HEK293 (cell line): ENCODE data around the gene REEP6.

Source experiments
- HOXC10 ChIP-seq: sonication (generic); formaldehyde crosslinking; IDR thresholded peaks from 2 replicates; pipeline ENCODE4 v1.8.1; 2023; ENCODE audit warnings: mild to moderate bottlenecking, missing genetic modification reagents
- KLF10 ChIP-seq: fragments of 450-650 bp; IDR thresholded peaks from 2 replicates; pipeline ENCODE4 v1.5.1; 2018; ENCODE audit warnings: missing biosample characterization, mild to moderate bottlenecking, missing genetic modification characterization
- KLF16 ChIP-seq: fragments of 450-650 bp; formaldehyde crosslinking; IDR thresholded peaks from 2 replicates; pipeline ENCODE4 v1.5.1; 2017; ENCODE audit warnings: missing biosample characterization, missing genetic modification characterization
- KLF7 ChIP-seq: fragments of 450-650 bp; formaldehyde crosslinking; IDR thresholded peaks from 2 replicates; pipeline ENCODE4 v1.5.1; 2016; ENCODE audit warnings: missing biosample characterization, missing genetic modification characterization, borderline replicate concordance
- SP2 ChIP-seq: fragments of 450-650 bp; formaldehyde crosslinking; IDR thresholded peaks from 2 replicates; pipeline ENCODE4 v1.5.1; 2016; ENCODE audit warnings: missing biosample characterization, missing genetic modification characterization
- ZFP37 ChIP-seq: fragments of 450-650 bp; formaldehyde crosslinking; IDR thresholded peaks from 2 replicates; pipeline ENCODE4 v1.5.1; 2016; ENCODE audit warnings: missing biosample characterization, missing genetic modification characterization
- ZFP41 ChIP-seq: fragments of 450-650 bp; formaldehyde crosslinking; IDR thresholded peaks from 2 replicates; pipeline ENCODE4 v1.5.1; 2016; ENCODE audit warnings: missing biosample characterization, missing genetic modification characterization, borderline replicate concordance
- ZFP69B ChIP-seq: fragments of 450-650 bp; formaldehyde crosslinking; IDR thresholded peaks from 2 replicates; pipeline ENCODE4 v1.5.1; 2016; ENCODE audit warnings: missing biosample characterization, missing genetic modification characterization
- ZIC2 ChIP-seq: fragments of 450-650 bp; formaldehyde crosslinking; IDR thresholded peaks from 2 replicates; pipeline ENCODE4 v1.5.1; 2016; ENCODE audit warnings: missing biosample characterization, missing genetic modification characterization
- ZNF10 ChIP-seq: fragments of 450-650 bp; formaldehyde crosslinking; IDR thresholded peaks from 2 replicates; pipeline ENCODE4 v1.5.1; 2017; ENCODE audit warnings: missing biosample characterization, missing genetic modification characterization
- ZNF114 ChIP-seq: fragments of 450-650 bp; formaldehyde crosslinking; IDR thresholded peaks from 2 replicates; pipeline ENCODE4 v1.5.0; 2017; ENCODE audit warnings: missing biosample characterization, missing genetic modification characterization
- ZNF223 ChIP-seq: fragments of 450-650 bp; formaldehyde crosslinking; IDR thresholded peaks from 2 replicates; pipeline ENCODE4 v1.5.1; 2016; ENCODE audit warnings: missing biosample characterization, missing genetic modification characterization
- ZNF248 ChIP-seq: fragments of 450-650 bp; formaldehyde crosslinking; IDR thresholded peaks from 2 replicates; pipeline ENCODE4 v1.5.1; 2017; ENCODE audit warnings: missing biosample characterization, missing genetic modification characterization
- ZNF354C ChIP-seq: fragments of 450-650 bp; formaldehyde crosslinking; IDR thresholded peaks from 2 replicates; pipeline ENCODE4 v1.5.1; 2016; ENCODE audit warnings: missing biosample characterization, missing genetic modification characterization, low read depth, borderline replicate concordance
- ZNF404 ChIP-seq: fragments of 450-650 bp; formaldehyde crosslinking; IDR thresholded peaks from 2 replicates; pipeline ENCODE4 v1.5.1; 2017; ENCODE audit warnings: missing biosample characterization, missing genetic modification characterization
- ZNF501 ChIP-seq: fragments of 450-650 bp; formaldehyde crosslinking; IDR thresholded peaks from 2 replicates; pipeline ENCODE4 v1.5.1; 2016; ENCODE audit warnings: missing biosample characterization, missing genetic modification characterization
- ZNF560 ChIP-seq: fragments of 450-650 bp; formaldehyde crosslinking; IDR thresholded peaks from 2 replicates; pipeline ENCODE4 v1.5.1; 2017; ENCODE audit warnings: missing biosample characterization, missing genetic modification characterization, borderline replicate concordance
- ZNF561 ChIP-seq: fragments of 450-650 bp; IDR thresholded peaks from 2 replicates; pipeline ENCODE4 v1.5.1; 2018; ENCODE audit warnings: missing biosample characterization, missing genetic modification characterization, borderline replicate concordance
- ZNF664 ChIP-seq: fragments of 450-650 bp; formaldehyde crosslinking; IDR thresholded peaks from 2 replicates; pipeline ENCODE4 v1.5.1; 2016; ENCODE audit warnings: missing biosample characterization, missing genetic modification characterization
- ZNF747 ChIP-seq: fragments of 450-650 bp; formaldehyde crosslinking; IDR thresholded peaks from 2 replicates; pipeline ENCODE4 v1.5.1; 2016; ENCODE audit warnings: missing biosample characterization, missing genetic modification characterization
- ZNF785 ChIP-seq: fragments of 450-650 bp; formaldehyde crosslinking; IDR thresholded peaks from 2 replicates; pipeline ENCODE4 v1.5.1; 2016; ENCODE audit warnings: missing biosample characterization, missing genetic modification characterization
- ZNF843 ChIP-seq: fragments of 450-650 bp; formaldehyde crosslinking; IDR thresholded peaks from 2 replicates; pipeline ENCODE4 v1.5.1; 2016; ENCODE audit warnings: missing biosample characterization, missing genetic modification characterization
- ZSCAN30 ChIP-seq: fragments of 450-650 bp; IDR thresholded peaks from 2 replicates; pipeline ENCODE4 v1.5.1; 2018; ENCODE audit warnings: missing biosample characterization, mild to moderate bottlenecking, missing genetic modification characterization, moderate library complexity
- TF ChIP-seq, protein P1 (sequence below): fragments of 450-650 bp; formaldehyde crosslinking; IDR thresholded peaks from 2 replicates; pipeline ENCODE4 v1.5.1; 2016; ENCODE audit warnings: missing biosample characterization, missing genetic modification characterization
- TF ChIP-seq, protein P2 (sequence below): fragments of 450-650 bp; formaldehyde crosslinking; IDR thresholded peaks from 2 replicates; pipeline ENCODE4 v1.5.1; 2016; ENCODE audit warnings: missing biosample characterization, missing genetic modification characterization
- TF ChIP-seq, protein P3 (sequence below): IDR thresholded peaks from 2 replicates; pipeline ENCODE4 v1.6.1; 2011; ENCODE audit warnings: mild to moderate bottlenecking, low read depth, low read length, borderline replicate concordance
- TF ChIP-seq, protein P4 (sequence below): fragments of 450-650 bp; formaldehyde crosslinking; IDR thresholded peaks from 2 replicates; pipeline ENCODE4 v1.5.1; 2016; ENCODE audit warnings: missing biosample characterization, missing genetic modification characterization
- TF ChIP-seq, protein P5 (sequence below): fragments of 450-650 bp; formaldehyde crosslinking; optimal IDR thresholded peaks from 2 replicates; pipeline ENCODE3; 2016; ENCODE audit warnings: missing biosample characterization, mild to moderate bottlenecking, missing genetic modification characterization
- TF ChIP-seq, protein P6 (sequence below): fragments of 450-650 bp; formaldehyde crosslinking; IDR thresholded peaks from 2 replicates; pipeline ENCODE4 v1.5.1; 2016; ENCODE audit warnings: missing biosample characterization, missing genetic modification characterization

Gene REEP6

DNA sequence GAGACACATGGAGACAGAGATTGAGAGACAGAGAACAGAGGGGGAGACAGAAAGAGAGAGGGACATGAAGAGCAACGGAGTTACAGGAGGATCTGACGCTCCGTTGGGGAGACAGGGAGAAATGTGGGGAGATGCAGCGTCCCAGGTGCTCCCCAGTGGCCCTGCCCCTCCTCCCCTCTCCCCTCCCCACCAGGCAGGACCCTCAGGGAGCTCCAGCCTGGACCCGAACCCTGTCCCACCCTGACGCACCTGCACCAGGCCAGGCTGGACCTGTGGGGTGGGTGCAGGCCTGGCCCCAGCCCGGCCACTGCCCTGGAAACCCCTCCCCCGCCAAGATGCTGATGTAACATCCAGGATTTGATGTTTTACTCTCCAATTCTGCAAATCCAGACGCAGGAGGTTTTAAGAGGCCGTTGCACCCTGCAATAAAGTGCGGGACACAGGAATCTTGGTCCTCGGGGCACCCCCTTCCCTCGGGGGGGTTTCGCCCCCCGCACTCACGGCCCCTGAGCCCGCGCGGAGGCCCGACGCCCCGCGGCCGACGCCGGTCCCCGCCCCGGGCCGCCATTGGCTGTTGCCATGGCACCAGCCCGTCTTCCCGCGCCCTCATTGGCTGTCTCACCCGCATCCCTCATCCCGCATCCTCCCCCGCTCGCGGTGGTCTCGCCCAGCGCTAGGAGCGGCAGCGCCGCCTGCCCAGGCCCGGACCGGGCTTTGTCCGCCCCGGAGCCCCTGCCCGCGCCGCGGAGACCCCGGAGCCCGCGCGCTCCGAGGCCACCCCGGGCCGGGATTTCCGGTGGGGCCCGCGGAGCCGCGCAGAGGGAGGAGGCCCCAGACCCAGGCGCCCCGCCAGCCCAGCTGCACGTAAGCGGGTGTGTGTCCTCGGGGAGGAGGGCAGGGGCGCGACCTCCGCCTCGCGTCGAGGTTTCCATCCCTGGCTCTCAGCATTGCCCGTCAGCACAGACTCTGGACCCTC lies 41.2 kb upstream of the REEP6 start, which contains the start of gene APC2 (continued):
- TF ChIP-seq HOXC10 (no peak), KLF7 (no peak), ZNF248 (no peak), ZFP69B (peak; percentile 17; the same call in 1 of the 2 replicates), ZNF561 (tag by site-specific recombination) (peak; percentile 42; the same call in 1 of the 2 replicates), ZNF560 (tag by site-specific recombination) (no peak), ZNF114 (tag by site-specific recombination) (no peak), ZNF501 (tag by site-specific recombination) (no peak), ZSCAN30 (tag by site-specific recombination) (no peak), ZNF664 (tag by site-specific recombination) (no peak), ZNF747 (tag by site-specific recombination) (no peak), ZFP37 (tag by site-specific recombination) (no peak), KLF16 (tag by site-specific recombination) (peak; percentile 34; the same call in 1 of the 2 replicates), ZNF785 (tag by site-specific recombination) (no peak), ZNF843 (no peak), ZIC2 (tag by site-specific recombination) (0 out of 2 replicates have a peak, but pooled peaks have one; percentile 9), SP2 (tag by site-specific recombination) (peak; percentile 74), ZNF10 (tag by site-specific recombination) (no peak), KLF10 (tag by site-specific recombination) (0 out of 2 replicates have a peak, but pooled peaks have one; percentile 28), ZNF223 (no peak), ZNF404 (tag by site-specific recombination) (no peak), ZNF354C (tag by site-specific recombination) (no peak), ZFP41 (no peak)
- TF ChIP-seq, protein P1, sequence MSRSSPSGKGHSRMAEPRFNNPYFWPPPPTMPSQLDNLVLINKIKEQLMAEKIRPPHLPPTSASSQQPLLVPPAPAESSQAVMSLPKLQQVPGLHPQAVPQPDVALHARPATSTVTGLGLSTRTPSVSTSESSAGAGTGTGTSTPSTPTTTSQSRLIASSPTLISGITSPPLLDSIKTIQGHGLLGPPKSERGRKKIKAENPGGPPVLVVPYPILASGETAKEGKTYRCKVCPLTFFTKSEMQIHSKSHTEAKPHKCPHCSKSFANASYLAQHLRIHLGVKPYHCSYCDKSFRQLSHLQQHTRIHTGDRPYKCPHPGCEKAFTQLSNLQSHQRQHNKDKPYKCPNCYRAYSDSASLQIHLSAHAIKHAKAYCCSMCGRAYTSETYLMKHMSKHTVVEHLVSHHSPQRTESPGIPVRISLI (tag by site-specific recombination) = no peak
- TF ChIP-seq, protein P2, sequence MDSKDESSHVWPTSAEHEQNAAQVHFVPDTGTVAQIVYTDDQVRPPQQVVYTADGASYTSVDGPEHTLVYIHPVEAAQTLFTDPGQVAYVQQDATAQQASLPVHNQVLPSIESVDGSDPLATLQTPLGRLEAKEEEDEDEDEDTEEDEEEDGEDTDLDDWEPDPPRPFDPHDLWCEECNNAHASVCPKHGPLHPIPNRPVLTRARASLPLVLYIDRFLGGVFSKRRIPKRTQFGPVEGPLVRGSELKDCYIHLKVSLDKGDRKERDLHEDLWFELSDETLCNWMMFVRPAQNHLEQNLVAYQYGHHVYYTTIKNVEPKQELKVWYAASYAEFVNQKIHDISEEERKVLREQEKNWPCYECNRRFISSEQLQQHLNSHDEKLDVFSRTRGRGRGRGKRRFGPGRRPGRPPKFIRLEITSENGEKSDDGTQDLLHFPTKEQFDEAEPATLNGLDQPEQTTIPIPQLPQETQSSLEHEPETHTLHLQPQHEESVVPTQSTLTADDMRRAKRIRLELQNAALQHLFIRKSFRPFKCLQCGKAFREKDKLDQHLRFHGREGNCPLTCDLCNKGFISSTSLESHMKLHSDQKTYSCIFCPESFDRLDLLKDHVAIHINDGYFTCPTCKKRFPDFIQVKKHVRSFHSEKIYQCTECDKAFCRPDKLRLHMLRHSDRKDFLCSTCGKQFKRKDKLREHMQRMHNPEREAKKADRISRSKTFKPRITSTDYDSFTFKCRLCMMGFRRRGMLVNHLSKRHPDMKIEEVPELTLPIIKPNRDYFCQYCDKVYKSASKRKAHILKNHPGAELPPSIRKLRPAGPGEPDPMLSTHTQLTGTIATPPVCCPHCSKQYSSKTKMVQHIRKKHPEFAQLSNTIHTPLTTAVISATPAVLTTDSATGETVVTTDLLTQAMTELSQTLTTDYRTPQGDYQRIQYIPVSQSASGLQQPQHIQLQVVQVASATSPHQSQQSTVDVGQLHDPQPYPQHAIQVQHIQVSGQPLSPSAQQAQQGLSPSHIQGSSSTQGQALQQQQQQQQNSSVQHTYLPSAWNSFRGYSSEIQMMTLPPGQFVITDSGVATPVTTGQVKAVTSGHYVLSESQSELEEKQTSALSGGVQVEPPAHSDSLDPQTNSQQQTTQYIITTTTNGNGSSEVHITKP (tag by site-specific recombination) = peak; percentile 88
- TF ChIP-seq, protein P3, sequence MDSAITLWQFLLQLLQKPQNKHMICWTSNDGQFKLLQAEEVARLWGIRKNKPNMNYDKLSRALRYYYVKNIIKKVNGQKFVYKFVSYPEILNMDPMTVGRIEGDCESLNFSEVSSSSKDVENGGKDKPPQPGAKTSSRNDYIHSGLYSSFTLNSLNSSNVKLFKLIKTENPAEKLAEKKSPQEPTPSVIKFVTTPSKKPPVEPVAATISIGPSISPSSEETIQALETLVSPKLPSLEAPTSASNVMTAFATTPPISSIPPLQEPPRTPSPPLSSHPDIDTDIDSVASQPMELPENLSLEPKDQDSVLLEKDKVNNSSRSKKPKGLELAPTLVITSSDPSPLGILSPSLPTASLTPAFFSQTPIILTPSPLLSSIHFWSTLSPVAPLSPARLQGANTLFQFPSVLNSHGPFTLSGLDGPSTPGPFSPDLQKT = no peak
- TF ChIP-seq, protein P4, sequence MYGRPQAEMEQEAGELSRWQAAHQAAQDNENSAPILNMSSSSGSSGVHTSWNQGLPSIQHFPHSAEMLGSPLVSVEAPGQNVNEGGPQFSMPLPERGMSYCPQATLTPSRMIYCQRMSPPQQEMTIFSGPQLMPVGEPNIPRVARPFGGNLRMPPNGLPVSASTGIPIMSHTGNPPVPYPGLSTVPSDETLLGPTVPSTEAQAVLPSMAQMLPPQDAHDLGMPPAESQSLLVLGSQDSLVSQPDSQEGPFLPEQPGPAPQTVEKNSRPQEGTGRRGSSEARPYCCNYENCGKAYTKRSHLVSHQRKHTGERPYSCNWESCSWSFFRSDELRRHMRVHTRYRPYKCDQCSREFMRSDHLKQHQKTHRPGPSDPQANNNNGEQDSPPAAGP (tag by site-specific recombination) = 0 out of 2 replicates have a peak, but pooled peaks have one; percentile 18
- TF ChIP-seq, protein P5, sequence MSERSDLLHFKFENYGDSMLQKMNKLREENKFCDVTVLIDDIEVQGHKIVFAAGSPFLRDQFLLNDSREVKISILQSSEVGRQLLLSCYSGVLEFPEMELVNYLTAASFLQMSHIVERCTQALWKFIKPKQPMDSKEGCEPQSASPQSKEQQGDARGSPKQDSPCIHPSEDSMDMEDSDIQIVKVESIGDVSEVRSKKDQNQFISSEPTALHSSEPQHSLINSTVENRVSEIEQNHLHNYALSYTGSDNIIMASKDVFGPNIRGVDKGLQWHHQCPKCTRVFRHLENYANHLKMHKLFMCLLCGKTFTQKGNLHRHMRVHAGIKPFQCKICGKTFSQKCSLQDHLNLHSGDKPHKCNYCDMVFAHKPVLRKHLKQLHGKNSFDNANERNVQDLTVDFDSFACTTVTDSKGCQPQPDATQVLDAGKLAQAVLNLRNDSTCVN (tag by site-specific recombination) = peak; percentile 39
- TF ChIP-seq, protein P6, sequence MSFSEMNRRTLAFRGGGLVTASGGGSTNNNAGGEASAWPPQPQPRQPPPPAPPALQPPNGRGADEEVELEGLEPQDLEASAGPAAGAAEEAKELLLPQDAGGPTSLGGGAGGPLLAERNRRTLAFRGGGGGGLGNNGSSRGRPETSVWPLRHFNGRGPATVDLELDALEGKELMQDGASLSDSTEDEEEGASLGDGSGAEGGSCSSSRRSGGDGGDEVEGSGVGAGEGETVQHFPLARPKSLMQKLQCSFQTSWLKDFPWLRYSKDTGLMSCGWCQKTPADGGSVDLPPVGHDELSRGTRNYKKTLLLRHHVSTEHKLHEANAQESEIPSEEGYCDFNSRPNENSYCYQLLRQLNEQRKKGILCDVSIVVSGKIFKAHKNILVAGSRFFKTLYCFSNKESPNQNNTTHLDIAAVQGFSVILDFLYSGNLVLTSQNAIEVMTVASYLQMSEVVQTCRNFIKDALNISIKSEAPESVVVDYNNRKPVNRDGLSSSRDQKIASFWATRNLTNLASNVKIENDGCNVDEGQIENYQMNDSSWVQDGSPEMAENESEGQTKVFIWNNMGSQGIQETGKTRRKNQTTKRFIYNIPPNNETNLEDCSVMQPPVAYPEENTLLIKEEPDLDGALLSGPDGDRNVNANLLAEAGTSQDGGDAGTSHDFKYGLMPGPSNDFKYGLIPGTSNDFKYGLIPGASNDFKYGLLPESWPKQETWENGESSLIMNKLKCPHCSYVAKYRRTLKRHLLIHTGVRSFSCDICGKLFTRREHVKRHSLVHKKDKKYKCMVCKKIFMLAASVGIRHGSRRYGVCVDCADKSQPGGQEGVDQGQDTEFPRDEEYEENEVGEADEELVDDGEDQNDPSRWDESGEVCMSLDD = peak; percentile 57; the same call in 1 of the 2 replicates
